Endothelial cell of hepatic sinusoid (primary cell): ENCODE data around the gene MXD3.

Experiments
- in situ Hi-C: cut with HindIII; loops from 2 replicates; pipeline ENCODE4 v1.10.0; 2017; ENCODE audit warnings: low sequenced_read_pairs

The MXD3 gene

GRCh38 chr5:177290816-177291596 is 20.7 kb downstream of the MXD3 start:
- in situ Hi-C loops, result no loop called here

GRCh38 chr5:177288191-177288590 is 23.5 kb downstream of the MXD3 start:
- in situ Hi-C loops, result no loop called here

- in situ Hi-C loops, result no loop called here
Observed at GRCh38 chr5:177276886-177277285, 34.8 kb downstream of the MXD3 start.

GRCh38 chr5:177275883-177276282 is 35.8 kb downstream of the MXD3 start:
- in situ Hi-C loops, result no loop called here

- in situ Hi-C loops, result loop anchor here (5.0 kb wide), 1 partner anchor 76 kb away; no protein-coding TSS in a partner anchor
Observed at GRCh38 chr5:177271113-177271512, 40.6 kb downstream of the MXD3 start.

GRCh38 chr5:177270653-177271052 is 41.0 kb downstream of the MXD3 start:
- in situ Hi-C loops, result loop anchor here (5.0 kb wide), 1 partner anchor 77 kb away; no protein-coding TSS in a partner anchor

- in situ Hi-C loops, result loop anchor here (5.0 kb wide), 1 partner anchor 77 kb away; no protein-coding TSS in a partner anchor
Observed at GRCh38 chr5:177269976-177270375, 41.7 kb downstream of the MXD3 start.

GRCh38 chr5:177269232-177269895 is 42.3 kb downstream of the MXD3 start:
- in situ Hi-C loops, result no loop called here

GRCh38 chr5:177265395-177265794 is 46.3 kb downstream of the MXD3 start:
- in situ Hi-C loops, result no loop called here

GRCh38 chr5:177264178-177264577 is 47.5 kb downstream of the MXD3 start:
- in situ Hi-C loops, result no loop called here

GRCh38 chr5:177261510-177261909 is 50.2 kb downstream of the MXD3 start:
- in situ Hi-C loops, result no loop called here

- in situ Hi-C loops, result no loop called here
Observed at GRCh38 chr5:177260961-177261360, 50.7 kb downstream of the MXD3 start.

- in situ Hi-C loops, result loop anchor here (10.0 kb wide), 1 partner anchor 134 kb away; no protein-coding TSS in a partner anchor
Observed at GRCh38 chr5:177258711-177259110, 53.0 kb downstream of the MXD3 start.
